GM12874 (cell line): ENCODE results near the gene CALN1.

Experiments used
- CTCF ChIP-seq: IDR thresholded peaks from 2 replicates; pipeline ENCODE4 v1.5.1; 2011; ENCODE audit warnings: low read depth, mild to moderate bottlenecking, control low read depth, low read length, moderate library complexity; ENCODE audit not compliant: insufficient read depth

The CALN1 gene

GRCh38 chr7:72057231-72057630 lies 354.9 kb downstream of the CALN1 start:
- no peak for TF ChIP-seq CTCF

GRCh38 chr7:72055426-72055825 lies 356.7 kb downstream of the CALN1 start:
- TF ChIP-seq CTCF = no peak

GRCh38 chr7:72053292-72053691 lies 358.8 kb downstream of the CALN1 start:
- no peak for TF ChIP-seq CTCF

- no peak for TF ChIP-seq CTCF
Observed at GRCh38 chr7:72048420-72048819, 363.7 kb downstream of the CALN1 start.

- TF ChIP-seq CTCF = no peak
Observed at GRCh38 chr7:72042855-72043254, 369.3 kb downstream of the CALN1 start.

GRCh38 chr7:72040641-72041040 lies 371.5 kb downstream of the CALN1 start:
- TF ChIP-seq CTCF = no peak

- no peak for TF ChIP-seq CTCF
Observed at GRCh38 chr7:72039460-72039859, 372.7 kb downstream of the CALN1 start.
